ENCODE measurements around the gene C17orf75. TPM values are rescaled to one million over a fixed set of nuclear protein-coding genes. Genes with fewer than 3 reads are reported as not detected.

The C17orf75 gene
- total and polyA plus RNA-seq, 10 of the 15 experiments (the other 5 are each of a cell fraction or from before 2014, with no cell fraction given) = 21.7 to 53.0 (median 27.3) TPM

DNA sequence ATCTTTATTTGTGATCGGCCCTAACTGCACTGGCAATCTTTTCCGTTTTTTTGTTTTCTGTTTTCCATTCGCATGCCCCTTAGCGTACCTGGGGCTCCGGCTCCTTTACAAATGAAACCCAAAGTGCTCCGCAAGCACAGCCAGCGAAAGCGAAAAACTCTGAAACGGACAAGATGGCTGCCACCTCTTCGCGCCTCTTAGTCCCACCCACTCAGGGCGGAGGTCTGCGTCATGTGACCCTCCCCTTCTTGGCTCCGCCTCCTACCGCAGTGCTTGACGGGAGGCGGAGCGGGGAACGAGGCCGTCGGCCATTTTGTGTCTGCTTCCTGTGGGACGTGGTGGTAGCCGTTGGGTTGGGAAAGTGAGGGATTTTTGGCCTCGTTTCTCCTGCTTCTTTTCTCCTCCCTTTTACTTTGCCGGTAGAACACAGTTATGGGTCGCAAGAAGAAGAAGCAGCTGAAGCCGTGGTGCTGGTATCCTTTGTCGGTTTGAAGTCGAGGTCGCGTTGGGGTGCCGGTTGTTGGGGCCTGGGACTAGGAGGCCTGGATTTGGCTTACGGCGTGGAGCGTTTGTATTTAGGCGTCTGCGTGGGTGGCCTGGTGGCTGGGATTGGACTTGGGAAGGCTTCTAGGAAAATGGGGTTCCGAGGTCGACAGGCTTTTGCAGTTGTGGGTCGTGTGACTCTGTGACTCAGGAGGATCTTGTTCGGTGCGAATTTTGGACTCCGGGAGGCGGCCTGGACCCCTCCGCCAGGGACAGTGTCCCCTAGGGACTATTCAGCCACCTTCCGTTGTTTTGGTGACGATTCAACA is 8.1 kb upstream of the C17orf75 start, which contains the start of gene ZNF207 (continued):
- TF ChIP-seq, protein P1, sequence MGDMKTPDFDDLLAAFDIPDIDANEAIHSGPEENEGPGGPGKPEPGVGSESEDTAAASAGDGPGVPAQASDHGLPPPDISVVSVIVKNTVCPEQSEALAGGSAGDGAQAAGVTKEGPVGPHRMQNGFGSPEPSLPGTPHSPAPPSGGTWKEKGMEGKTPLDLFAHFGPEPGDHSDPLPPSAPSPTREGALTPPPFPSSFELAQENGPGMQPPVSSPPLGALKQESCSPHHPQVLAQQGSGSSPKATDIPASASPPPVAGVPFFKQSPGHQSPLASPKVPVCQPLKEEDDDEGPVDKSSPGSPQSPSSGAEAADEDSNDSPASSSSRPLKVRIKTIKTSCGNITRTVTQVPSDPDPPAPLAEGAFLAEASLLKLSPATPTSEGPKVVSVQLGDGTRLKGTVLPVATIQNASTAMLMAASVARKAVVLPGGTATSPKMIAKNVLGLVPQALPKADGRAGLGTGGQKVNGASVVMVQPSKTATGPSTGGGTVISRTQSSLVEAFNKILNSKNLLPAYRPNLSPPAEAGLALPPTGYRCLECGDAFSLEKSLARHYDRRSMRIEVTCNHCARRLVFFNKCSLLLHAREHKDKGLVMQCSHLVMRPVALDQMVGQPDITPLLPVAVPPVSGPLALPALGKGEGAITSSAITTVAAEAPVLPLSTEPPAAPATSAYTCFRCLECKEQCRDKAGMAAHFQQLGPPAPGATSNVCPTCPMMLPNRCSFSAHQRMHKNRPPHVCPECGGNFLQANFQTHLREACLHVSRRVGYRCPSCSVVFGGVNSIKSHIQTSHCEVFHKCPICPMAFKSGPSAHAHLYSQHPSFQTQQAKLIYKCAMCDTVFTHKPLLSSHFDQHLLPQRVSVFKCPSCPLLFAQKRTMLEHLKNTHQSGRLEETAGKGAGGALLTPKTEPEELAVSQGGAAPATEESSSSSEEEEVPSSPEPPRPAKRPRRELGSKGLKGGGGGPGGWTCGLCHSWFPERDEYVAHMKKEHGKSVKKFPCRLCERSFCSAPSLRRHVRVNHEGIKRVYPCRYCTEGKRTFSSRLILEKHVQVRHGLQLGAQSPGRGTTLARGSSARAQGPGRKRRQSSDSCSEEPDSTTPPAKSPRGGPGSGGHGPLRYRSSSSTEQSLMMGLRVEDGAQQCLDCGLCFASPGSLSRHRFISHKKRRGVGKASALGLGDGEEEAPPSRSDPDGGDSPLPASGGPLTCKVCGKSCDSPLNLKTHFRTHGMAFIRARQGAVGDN (IDR thresholded peaks at IDR 0.05) = peak; percentile 47; the same call in 1 of the 2 replicates
- TF ChIP-seq SMC3 (IDR thresholded peaks at IDR 0.05; ENCODE audit: borderline replicate concordance, low read length) (no peak), NRF1 (conservative IDR thresholded peaks at IDR 0.05; ENCODE audit: low read depth, low read length) (no peak), TBL1XR1 (IDR thresholded peaks at IDR 0.05; ENCODE audit: low read depth, low read length) (no peak), BCLAF1 (IDR thresholded peaks at IDR 0.05) (no peak), IRF4 (IDR thresholded peaks at IDR 0.05; ENCODE audit: low read depth, low read length) (no peak), RB1 (IDR thresholded peaks at IDR 0.05; ENCODE audit: borderline replicate concordance) (peak; percentile 70; the same call in 1 of the 2 replicates), CEBPB (IDR thresholded peaks at IDR 0.05; ENCODE audit: borderline replicate concordance in 1 of 2, low read depth in 2 of 2, low read length in 2 of 2) (no peak)
